RKO (cell line): Measurements from ENCODE around the gene UNK.

ENCODE experiments used
- DNase-seq: peaks from one replicate; pipeline ENCODE4 v3.0.0-alpha.2; 2016; ENCODE audit warnings: low spot score

UNK gene

GRCh38 chr17:75836605-75837004, 52.0 kb downstream of the UNK start:
- DNase-seq, result no peak

- DNase-seq, result no peak
Observed at GRCh38 chr17:75837899-75838298, 53.3 kb downstream of the UNK start.

GRCh38 chr17:75838410-75838809, 53.8 kb downstream of the UNK start:
- DNase-seq, result no peak

GRCh38 chr17:75839942-75840798, 55.6 kb downstream of the UNK start:
- DNase-seq, result no peak

GRCh38 chr17:75840799-75841164, 56.2 kb downstream of the UNK start:
- no peak for DNase-seq

GRCh38 chr17:75842411-75842810, 57.8 kb downstream of the UNK start:
- DNase-seq, result no peak

GRCh38 chr17:75842963-75843576, 58.5 kb downstream of the UNK start:
- DNase-seq, result no peak

- no peak for DNase-seq
Observed at GRCh38 chr17:75843577-75844529, 59.2 kb downstream of the UNK start, which contains the start of gene UNC13D. TSS of gene UNC13D (minus strand) at chr17:75844404. CDS start at chr17:75844337, 67 bp downstream.

- DNase-seq, result no peak
Observed at GRCh38 chr17:75844530-75845057, 60.0 kb downstream of the UNK start.

GRCh38 chr17:75845058-75845711, 60.6 kb downstream of the UNK start:
- DNase-seq, result peak; percentile 81

GRCh38 chr17:75845933-75846691, 61.5 kb downstream of the UNK start:
- DNase-seq, result no peak

- DNase-seq, result no peak
Observed at GRCh38 chr17:75846692-75847613, 62.3 kb downstream of the UNK start.

- DNase-seq, result no peak
Observed at GRCh38 chr17:75847614-75848522, 63.3 kb downstream of the UNK start.

GRCh38 chr17:75848523-75849278, 64.1 kb downstream of the UNK start:
- peak; percentile 31 for DNase-seq

GRCh38 chr17:75849279-75849646, 64.7 kb downstream of the UNK start:
- no peak for DNase-seq

GRCh38 chr17:75849724-75850123, 65.1 kb downstream of the UNK start:
- DNase-seq, result no peak

- DNase-seq, result peak; percentile 48
Observed at GRCh38 chr17:75850928-75851692, 66.5 kb downstream of the UNK start.
